Endothelial cell of umbilical vein (primary cell): ENCODE results near the gene C8B.

Experiments used
- CTCF ChIP-seq, 2 donors: IDR thresholded peaks; 1 replicate in 1 of 2; 2 replicates in 1 of 2; pipeline ENCODE4 v1.5.1; 2011; ENCODE audit warnings: low read length in 2 of 2, mild to moderate bottlenecking in 2 of 2, moderate library complexity in 2 of 2, control low read depth in 1 of 2, inconsistent platforms in 1 of 2, low read depth in 1 of 2; ENCODE audit not compliant: insufficient read depth in 1 of 2; ENCODE audit errors: extremely low read depth in 1 of 2
- MAX ChIP-seq: IDR thresholded peaks from 2 replicates; pipeline ENCODE4 v1.6.1; 2011; ENCODE audit not compliant: insufficient read depth, insufficient read length
- POLR2A ChIP-seq: IDR thresholded peaks from 2 replicates; pipeline ENCODE4 v1.6.1; 2012; ENCODE audit warnings: low read depth, mild to moderate bottlenecking, control low read depth, low read length
- POLR2AphosphoS5 ChIP-seq: IDR thresholded peaks from 2 replicates; pipeline ENCODE4 v1.6.1; 2012; ENCODE audit warnings: low read depth, mild to moderate bottlenecking, control low read depth, low read length, moderate library complexity; ENCODE audit not compliant: insufficient read depth

- TF ChIP-seq CTCF (IDR thresholded peaks at IDR 0.05; ENCODE audit: extremely low read depth in 1 of 2, insufficient read depth in 1 of 2, low read depth in 1 of 2, low read length in 2 of 2) = no peak
- no peak for TF ChIP-seq POLR2AphosphoS5
- TF ChIP-seq POLR2A = no peak
- no peak for TF ChIP-seq MAX
Measured at GRCh38 chr1:56977910-56978309, 12.1 kb upstream of the C8B start.
